HepG2 (cell line): Measurements from ENCODE around the gene NTN4. TPM values are rescaled to one million over a fixed set of nuclear protein-coding genes. Genes with fewer than 3 reads are reported as not detected.

ENCODE experiments used
- ATF7-NPFF ChIP-seq: sonication (generic); formaldehyde crosslinking; IDR thresholded peaks from 2 replicates; pipeline ENCODE4 v1.8.1; 2023; ENCODE audit warnings: mild to moderate bottlenecking, low read depth, missing genetic modification reagents, moderate library complexity
- CBFB ChIP-seq: sonication (generic); formaldehyde crosslinking; IDR thresholded peaks from 2 replicates; pipeline ENCODE4 v1.4.0; 2020; ENCODE audit warnings: missing genetic modification reagents
- DPF2 ChIP-seq: sonication (generic); formaldehyde crosslinking; IDR thresholded peaks from 2 replicates; pipeline ENCODE4 v1.4.0; 2020; ENCODE audit warnings: mild to moderate bottlenecking, low read depth, missing genetic modification reagents, borderline replicate concordance
- FOXA1 ChIP-seq, 2 experiments: fragments of 450-650 bp in 1 of 2; sonication (generic) in 1 of 2; formaldehyde crosslinking in 1 of 2; IDR thresholded peaks; 2 replicates each; pipeline versions ENCODE4 v1.4.0 to v1.6.1; 2016 to 2020; ENCODE audit warnings: missing genetic modification reagents in 1 of 2
- HNRNPH1 ChIP-seq: fragments of 200-400 bp; formaldehyde crosslinking; optimal IDR thresholded peaks from 2 replicates; pipeline ENCODE3; 2017; ENCODE audit warnings: mild to moderate bottlenecking, low read depth, low read length
- ISX ChIP-seq: sonication (generic); formaldehyde crosslinking; conservative IDR thresholded peaks from 2 replicates; pipeline ENCODE4 v1.5.0; 2020; ENCODE audit warnings: missing genetic modification reagents
- KAT8 ChIP-seq: IDR thresholded peaks from 2 replicates; pipeline ENCODE4 v1.6.1; 2016; ENCODE audit warnings: missing genetic modification reagents, missing compliant biosample characterization
- NBN ChIP-seq: fragments of 450-650 bp; conservative IDR thresholded peaks from 2 replicates; pipeline ENCODE4 v1.6.1; 2017
- NFYC ChIP-seq: IDR thresholded peaks from 2 replicates; pipeline ENCODE4 v1.6.1; 2016; ENCODE audit warnings: missing genetic modification reagents, missing compliant biosample characterization
- NR1H2 ChIP-seq: sonication (generic); formaldehyde crosslinking; IDR thresholded peaks from 2 replicates; pipeline ENCODE4 v1.8.1; 2022; ENCODE audit warnings: low read depth, missing genetic modification reagents, borderline replicate concordance
- PCBP2 ChIP-seq: fragments of 200-400 bp; formaldehyde crosslinking; optimal IDR thresholded peaks from 2 replicates; pipeline ENCODE3; 2018; ENCODE audit warnings: low read length, low read depth; ENCODE audit not compliant: poor library complexity, severe bottlenecking
- PRPF4 ChIP-seq: fragments of 200-400 bp; formaldehyde crosslinking; IDR thresholded peaks from 2 replicates; pipeline ENCODE4 v1.6.1; 2016; ENCODE audit warnings: low read length, low read depth; ENCODE audit not compliant: poor library complexity, severe bottlenecking
- SRF ChIP-seq: IDR thresholded peaks from 2 replicates; pipeline ENCODE4 v1.6.1; 2011; ENCODE audit warnings: mild to moderate bottlenecking, low read depth, low read length, moderate library complexity
- TCF7L2 ChIP-seq: IDR thresholded peaks from 2 replicates; pipeline ENCODE4 v1.6.1; 2011; ENCODE audit warnings: mild to moderate bottlenecking, low read depth, low read length, moderate library complexity
- U2AF1 ChIP-seq: fragments of 200-400 bp; formaldehyde crosslinking; optimal IDR thresholded peaks from 2 replicates; pipeline ENCODE3; 2017; ENCODE audit warnings: mild to moderate bottlenecking, low read depth, low read length
- YEATS4 ChIP-seq: sonication (generic); formaldehyde crosslinking; IDR thresholded peaks from 2 replicates; pipeline ENCODE4 v1.4.0; 2020; ENCODE audit warnings: missing genetic modification reagents, borderline replicate concordance
- ZC3H4 ChIP-seq: sonication (generic); formaldehyde crosslinking; IDR thresholded peaks from 2 replicates; pipeline ENCODE4 v1.4.0; 2020; ENCODE audit warnings: missing genetic modification reagents, borderline replicate concordance
- ZEB1 ChIP-seq: IDR thresholded peaks from 2 replicates; pipeline ENCODE4 v1.6.1; 2012; ENCODE audit warnings: mild to moderate bottlenecking, low read depth, inconsistent platforms; ENCODE audit not compliant: insufficient replicate concordance
- ZNF510 ChIP-seq: sonication (generic); formaldehyde crosslinking; IDR thresholded peaks from 2 replicates; pipeline ENCODE4 v1.4.0; 2020; ENCODE audit warnings: low read depth, mild to moderate bottlenecking, missing genetic modification reagents
- ZNF546 ChIP-seq: sonication (generic); formaldehyde crosslinking; conservative IDR thresholded peaks from 2 replicates; pipeline ENCODE4 v1.8.1; 2023; ENCODE audit warnings: mild to moderate bottlenecking, missing genetic modification reagents
- ZNF678 ChIP-seq: sonication (generic); formaldehyde crosslinking; IDR thresholded peaks from 2 replicates; pipeline ENCODE4 v1.4.0; 2020; ENCODE audit warnings: mild to moderate bottlenecking, missing genetic modification reagents
- polyA plus RNA-seq, 8 experiments: library from polyadenylated mRNA; depleted of rRNA in 3 of 8; stranded (reverse) in 7 of 8; unstranded in 1 of 8; fragments of >200 nt; fragmentation: Illumina TruSeq in 4 of 8; extraction: Trizol in 4 of 8; gene quantifications; 2 replicates each; pipeline versions ENCODE4 v1.2.1 to v1.2.3, GENCODE V29; 2011 to 2016; ENCODE audit warnings: low read depth in 4 of 8, missing spikeins in 1 of 8, mixed read lengths in 1 of 8; ENCODE audit not compliant: insufficient read depth in 1 of 8
- total RNA-seq, 5 experiments: library from RNA; depleted of rRNA; stranded (reverse); fragments of >200 nt; fragmentation: Illumina TruSeq; extraction: Trizol; gene quantifications; 2 replicates each; pipeline ENCODE4 v1.2.3, GENCODE V29; 2016; ENCODE audit warnings: low read depth in 1 of 5
- TF ChIP-seq, protein P1 (sequence below): sonication (generic); formaldehyde crosslinking; IDR thresholded peaks from 2 replicates; pipeline ENCODE4 v1.8.0; 2022; ENCODE audit warnings: mild to moderate bottlenecking, missing genetic modification reagents, moderate library complexity
- TF ChIP-seq, protein P2 (sequence below): sonication (generic); formaldehyde crosslinking; IDR thresholded peaks from one replicate; pipeline ENCODE4 v1.5.1; 2020; ENCODE audit warnings: mild to moderate bottlenecking, missing genetic modification reagents; ENCODE audit errors: not compliant biosample characterization

Gene NTN4
- total and polyA plus RNA-seq, 2 of the 13 experiments (the other 11 are each of a cell fraction or from before 2014, with no cell fraction given), result 7.8 to 11.5 TPM

GRCh38 chr12:95738024-95738611 is 52.4 kb downstream of the NTN4 start (continued):
- TF ChIP-seq PRPF4 (no peak), NR1H2 (no peak), KAT8 (no peak; the same call in 1 of the 2 replicates), ATF7-NPFF (CRISPR knock-in tag) (no peak; the same call in 1 of the 2 replicates), NBN (no peak), ZEB1 (peak; percentile 86), FOXA1 (IDR thresholded peaks at IDR 0.05) (no peak), FOXA1 (CRISPR knock-in tag; IDR thresholded peaks at IDR 0.05) (peak; percentile 83), DPF2 (CRISPR knock-in tag) (peak; percentile 62), TCF7L2 (no peak), U2AF1 (no peak), ZC3H4 (no peak), NFYC (CRISPR knock-in tag) (0 out of 2 replicates have a peak, but pooled peaks have one; percentile 21), ISX (CRISPR knock-in tag) (no peak), YEATS4 (CRISPR knock-in tag) (peak; percentile 21; the same call in 1 of the 2 replicates), ZNF546 (CRISPR knock-in tag) (no peak), HNRNPH1 (no peak), CBFB (CRISPR knock-in tag) (no peak), ZNF678 (CRISPR knock-in tag) (no peak), SRF (no peak), ZNF510 (no peak), PCBP2 (no peak)
- TF ChIP-seq, protein P1, sequence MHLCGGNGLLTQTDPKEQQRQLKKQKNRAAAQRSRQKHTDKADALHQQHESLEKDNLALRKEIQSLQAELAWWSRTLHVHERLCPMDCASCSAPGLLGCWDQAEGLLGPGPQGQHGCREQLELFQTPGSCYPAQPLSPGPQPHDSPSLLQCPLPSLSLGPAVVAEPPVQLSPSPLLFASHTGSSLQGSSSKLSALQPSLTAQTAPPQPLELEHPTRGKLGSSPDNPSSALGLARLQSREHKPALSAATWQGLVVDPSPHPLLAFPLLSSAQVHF (CRISPR knock-in tag), result no peak
- TF ChIP-seq, protein P2, sequence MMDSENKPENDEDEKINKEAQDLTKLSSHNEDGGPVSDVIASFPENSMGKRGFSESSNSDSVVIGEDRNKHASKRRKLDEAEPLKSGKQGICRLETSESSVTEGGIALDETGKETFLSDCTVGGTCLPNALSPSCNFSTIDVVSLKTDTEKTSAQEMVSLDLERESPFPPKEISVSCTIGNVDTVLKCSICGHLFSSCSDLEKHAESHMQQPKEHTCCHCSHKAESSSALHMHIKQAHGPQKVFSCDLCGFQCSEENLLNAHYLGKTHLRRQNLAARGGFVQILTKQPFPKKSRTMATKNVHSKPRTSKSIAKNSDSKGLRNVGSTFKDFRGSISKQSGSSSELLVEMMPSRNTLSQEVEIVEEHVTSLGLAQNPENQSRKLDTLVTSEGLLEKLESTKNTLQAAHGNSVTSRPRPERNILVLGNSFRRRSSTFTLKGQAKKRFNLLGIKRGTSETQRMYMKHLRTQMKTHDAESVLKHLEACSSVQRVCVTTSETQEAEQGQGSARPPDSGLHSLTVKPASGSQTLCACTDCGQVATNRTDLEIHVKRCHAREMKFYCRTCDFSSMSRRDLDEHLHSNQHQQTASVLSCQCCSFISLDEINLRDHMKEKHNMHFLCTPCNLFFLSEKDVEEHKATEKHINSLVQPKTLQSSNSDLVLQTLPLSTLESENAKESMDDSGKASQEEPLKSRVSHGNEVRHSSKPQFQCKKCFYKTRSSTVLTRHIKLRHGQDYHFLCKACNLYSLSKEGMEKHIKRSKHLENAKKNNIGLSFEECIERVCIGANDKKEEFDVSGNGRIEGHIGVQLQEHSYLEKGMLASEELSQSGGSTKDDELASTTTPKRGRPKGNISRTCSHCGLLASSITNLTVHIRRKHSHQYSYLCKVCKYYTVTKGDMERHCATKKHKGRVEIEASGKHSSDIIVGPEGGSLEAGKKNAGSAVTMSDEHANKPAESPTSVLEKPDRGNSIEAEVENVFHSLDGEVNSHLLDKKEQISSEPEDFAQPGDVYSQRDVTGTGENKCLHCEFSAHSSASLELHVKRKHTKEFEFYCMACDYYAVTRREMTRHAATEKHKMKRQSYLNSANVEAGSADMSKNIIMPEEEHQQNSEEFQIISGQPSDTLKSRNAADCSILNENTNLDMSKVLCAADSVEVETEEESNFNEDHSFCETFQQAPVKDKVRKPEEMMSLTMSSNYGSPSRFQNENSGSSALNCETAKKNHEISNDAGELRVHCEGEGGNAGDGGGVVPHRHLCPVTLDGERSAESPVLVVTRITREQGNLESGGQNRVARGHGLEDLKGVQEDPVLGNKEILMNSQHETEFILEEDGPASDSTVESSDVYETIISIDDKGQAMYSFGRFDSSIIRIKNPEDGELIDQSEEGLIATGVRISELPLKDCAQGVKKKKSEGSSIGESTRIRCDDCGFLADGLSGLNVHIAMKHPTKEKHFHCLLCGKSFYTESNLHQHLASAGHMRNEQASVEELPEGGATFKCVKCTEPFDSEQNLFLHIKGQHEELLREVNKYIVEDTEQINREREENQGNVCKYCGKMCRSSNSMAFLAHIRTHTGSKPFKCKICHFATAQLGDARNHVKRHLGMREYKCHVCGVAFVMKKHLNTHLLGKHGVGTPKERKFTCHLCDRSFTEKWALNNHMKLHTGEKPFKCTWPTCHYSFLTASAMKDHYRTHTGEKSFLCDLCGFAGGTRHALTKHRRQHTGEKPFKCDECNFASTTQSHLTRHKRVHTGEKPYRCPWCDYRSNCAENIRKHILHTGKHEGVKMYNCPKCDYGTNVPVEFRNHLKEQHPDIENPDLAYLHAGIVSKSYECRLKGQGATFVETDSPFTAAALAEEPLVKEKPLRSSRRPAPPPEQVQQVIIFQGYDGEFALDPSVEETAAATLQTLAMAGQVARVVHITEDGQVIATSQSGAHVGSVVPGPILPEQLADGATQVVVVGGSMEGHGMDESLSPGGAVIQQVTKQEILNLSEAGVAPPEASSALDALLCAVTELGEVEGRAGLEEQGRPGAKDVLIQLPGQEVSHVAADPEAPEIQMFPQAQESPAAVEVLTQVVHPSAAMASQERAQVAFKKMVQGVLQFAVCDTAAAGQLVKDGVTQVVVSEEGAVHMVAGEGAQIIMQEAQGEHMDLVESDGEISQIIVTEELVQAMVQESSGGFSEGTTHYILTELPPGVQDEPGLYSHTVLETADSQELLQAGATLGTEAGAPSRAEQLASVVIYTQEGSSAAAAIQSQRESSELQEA (CRISPR knock-in tag), result no peak
